ENCODE results near the gene BICRA. TPM values are rescaled to one million over a fixed set of nuclear protein-coding genes. Genes with fewer than 3 reads are reported as not detected.
A peak's percentile ranks its signal among the peaks of the same experiment; 100 is the strongest.

BICRA gene
- total and polyA plus RNA-seq, 9 of the 15 experiments (the other 6 are each of a cell fraction or from before 2014, with no cell fraction given): 0.01 to 8.8 (median 1.2) TPM

DNA sequence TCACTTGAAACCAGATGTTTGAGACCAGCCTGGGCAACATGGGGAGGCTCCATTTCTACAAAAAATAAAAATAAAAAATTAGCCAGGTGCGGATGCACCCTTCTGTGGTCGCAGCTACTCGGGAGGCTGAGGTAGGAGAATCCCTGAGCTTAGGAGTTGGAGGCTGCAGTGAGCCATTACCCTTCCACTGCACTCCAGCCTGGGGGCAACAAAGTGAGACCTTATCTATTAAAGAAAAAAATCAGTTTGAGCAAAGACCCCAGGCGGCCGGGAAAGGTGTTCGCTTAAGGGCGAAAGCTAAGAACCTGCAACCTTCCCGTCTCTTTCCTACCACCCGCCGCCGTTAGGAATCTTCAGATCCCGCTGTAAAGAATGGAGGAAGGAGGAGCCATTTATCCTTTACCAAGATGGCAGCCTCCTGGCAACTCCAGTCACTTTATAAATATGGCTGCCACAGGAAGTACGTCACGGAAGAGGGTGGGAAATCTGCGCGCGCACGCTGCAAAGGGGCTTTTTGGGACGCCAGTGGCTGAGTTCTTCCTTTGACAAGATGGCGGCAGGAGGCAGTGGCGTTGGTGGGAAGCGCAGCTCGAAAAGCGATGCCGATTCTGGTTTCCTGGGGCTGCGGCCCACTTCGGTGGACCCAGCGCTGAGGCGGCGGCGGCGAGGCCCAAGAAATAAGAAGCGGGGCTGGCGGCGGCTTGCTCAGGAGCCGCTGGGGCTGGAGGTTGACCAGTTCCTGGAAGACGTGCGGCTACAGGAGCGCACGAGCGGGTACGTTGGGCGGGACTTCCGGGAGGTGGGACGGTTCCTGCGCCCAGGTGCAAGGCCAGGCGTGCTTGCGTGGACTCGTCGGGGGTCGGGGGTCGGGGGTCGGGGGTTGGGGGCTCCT is 136.3 kb downstream of the BICRA start, which contains the start of gene NOP53 (continued):
- TF ChIP-seq, protein P1, sequence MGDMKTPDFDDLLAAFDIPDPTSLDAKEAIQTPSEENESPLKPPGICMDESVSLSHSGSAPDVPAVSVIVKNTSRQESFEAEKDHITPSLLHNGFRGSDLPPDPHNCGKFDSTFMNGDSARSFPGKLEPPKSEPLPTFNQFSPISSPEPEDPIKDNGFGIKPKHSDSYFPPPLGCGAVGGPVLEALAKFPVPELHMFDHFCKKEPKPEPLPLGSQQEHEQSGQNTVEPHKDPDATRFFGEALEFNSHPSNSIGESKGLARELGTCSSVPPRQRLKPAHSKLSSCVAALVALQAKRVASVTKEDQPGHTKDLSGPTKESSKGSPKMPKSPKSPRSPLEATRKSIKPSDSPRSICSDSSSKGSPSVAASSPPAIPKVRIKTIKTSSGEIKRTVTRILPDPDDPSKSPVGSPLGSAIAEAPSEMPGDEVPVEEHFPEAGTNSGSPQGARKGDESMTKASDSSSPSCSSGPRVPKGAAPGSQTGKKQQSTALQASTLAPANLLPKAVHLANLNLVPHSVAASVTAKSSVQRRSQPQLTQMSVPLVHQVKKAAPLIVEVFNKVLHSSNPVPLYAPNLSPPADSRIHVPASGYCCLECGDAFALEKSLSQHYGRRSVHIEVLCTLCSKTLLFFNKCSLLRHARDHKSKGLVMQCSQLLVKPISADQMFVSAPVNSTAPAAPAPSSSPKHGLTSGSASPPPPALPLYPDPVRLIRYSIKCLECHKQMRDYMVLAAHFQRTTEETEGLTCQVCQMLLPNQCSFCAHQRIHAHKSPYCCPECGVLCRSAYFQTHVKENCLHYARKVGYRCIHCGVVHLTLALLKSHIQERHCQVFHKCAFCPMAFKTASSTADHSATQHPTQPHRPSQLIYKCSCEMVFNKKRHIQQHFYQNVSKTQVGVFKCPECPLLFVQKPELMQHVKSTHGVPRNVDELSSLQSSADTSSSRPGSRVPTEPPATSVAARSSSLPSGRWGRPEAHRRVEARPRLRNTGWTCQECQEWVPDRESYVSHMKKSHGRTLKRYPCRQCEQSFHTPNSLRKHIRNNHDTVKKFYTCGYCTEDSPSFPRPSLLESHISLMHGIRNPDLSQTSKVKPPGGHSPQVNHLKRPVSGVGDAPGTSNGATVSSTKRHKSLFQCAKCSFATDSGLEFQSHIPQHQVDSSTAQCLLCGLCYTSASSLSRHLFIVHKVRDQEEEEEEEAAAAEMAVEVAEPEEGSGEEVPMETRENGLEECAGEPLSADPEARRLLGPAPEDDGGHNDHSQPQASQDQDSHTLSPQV (IDR thresholded peaks at IDR 0.05): peak; percentile 51; the same call in 1 of the 2 replicates
- TF ChIP-seq, protein P2, sequence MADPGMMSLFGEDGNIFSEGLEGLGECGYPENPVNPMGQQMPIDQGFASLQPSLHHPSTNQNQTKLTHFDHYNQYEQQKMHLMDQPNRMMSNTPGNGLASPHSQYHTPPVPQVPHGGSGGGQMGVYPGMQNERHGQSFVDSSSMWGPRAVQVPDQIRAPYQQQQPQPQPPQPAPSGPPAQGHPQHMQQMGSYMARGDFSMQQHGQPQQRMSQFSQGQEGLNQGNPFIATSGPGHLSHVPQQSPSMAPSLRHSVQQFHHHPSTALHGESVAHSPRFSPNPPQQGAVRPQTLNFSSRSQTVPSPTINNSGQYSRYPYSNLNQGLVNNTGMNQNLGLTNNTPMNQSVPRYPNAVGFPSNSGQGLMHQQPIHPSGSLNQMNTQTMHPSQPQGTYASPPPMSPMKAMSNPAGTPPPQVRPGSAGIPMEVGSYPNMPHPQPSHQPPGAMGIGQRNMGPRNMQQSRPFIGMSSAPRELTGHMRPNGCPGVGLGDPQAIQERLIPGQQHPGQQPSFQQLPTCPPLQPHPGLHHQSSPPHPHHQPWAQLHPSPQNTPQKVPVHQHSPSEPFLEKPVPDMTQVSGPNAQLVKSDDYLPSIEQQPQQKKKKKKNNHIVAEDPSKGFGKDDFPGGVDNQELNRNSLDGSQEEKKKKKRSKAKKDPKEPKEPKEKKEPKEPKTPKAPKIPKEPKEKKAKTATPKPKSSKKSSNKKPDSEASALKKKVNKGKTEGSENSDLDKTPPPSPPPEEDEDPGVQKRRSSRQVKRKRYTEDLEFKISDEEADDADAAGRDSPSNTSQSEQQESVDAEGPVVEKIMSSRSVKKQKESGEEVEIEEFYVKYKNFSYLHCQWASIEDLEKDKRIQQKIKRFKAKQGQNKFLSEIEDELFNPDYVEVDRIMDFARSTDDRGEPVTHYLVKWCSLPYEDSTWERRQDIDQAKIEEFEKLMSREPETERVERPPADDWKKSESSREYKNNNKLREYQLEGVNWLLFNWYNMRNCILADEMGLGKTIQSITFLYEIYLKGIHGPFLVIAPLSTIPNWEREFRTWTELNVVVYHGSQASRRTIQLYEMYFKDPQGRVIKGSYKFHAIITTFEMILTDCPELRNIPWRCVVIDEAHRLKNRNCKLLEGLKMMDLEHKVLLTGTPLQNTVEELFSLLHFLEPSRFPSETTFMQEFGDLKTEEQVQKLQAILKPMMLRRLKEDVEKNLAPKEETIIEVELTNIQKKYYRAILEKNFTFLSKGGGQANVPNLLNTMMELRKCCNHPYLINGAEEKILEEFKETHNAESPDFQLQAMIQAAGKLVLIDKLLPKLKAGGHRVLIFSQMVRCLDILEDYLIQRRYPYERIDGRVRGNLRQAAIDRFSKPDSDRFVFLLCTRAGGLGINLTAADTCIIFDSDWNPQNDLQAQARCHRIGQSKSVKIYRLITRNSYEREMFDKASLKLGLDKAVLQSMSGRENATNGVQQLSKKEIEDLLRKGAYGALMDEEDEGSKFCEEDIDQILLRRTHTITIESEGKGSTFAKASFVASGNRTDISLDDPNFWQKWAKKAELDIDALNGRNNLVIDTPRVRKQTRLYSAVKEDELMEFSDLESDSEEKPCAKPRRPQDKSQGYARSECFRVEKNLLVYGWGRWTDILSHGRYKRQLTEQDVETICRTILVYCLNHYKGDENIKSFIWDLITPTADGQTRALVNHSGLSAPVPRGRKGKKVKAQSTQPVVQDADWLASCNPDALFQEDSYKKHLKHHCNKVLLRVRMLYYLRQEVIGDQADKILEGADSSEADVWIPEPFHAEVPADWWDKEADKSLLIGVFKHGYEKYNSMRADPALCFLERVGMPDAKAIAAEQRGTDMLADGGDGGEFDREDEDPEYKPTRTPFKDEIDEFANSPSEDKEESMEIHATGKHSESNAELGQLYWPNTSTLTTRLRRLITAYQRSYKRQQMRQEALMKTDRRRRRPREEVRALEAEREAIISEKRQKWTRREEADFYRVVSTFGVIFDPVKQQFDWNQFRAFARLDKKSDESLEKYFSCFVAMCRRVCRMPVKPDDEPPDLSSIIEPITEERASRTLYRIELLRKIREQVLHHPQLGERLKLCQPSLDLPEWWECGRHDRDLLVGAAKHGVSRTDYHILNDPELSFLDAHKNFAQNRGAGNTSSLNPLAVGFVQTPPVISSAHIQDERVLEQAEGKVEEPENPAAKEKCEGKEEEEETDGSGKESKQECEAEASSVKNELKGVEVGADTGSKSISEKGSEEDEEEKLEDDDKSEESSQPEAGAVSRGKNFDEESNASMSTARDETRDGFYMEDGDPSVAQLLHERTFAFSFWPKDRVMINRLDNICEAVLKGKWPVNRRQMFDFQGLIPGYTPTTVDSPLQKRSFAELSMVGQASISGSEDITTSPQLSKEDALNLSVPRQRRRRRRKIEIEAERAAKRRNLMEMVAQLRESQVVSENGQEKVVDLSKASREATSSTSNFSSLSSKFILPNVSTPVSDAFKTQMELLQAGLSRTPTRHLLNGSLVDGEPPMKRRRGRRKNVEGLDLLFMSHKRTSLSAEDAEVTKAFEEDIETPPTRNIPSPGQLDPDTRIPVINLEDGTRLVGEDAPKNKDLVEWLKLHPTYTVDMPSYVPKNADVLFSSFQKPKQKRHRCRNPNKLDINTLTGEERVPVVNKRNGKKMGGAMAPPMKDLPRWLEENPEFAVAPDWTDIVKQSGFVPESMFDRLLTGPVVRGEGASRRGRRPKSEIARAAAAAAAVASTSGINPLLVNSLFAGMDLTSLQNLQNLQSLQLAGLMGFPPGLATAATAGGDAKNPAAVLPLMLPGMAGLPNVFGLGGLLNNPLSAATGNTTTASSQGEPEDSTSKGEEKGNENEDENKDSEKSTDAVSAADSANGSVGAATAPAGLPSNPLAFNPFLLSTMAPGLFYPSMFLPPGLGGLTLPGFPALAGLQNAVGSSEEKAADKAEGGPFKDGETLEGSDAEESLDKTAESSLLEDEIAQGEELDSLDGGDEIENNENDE (IDR thresholded peaks at IDR 0.05; ENCODE audit: low read depth, low read length): no peak
- TF ChIP-seq RNF2 (IDR thresholded peaks at IDR 0.05): no peak
- TF ChIP-seq ZZZ3 (IDR thresholded peaks at IDR 0.05): no peak
- TF ChIP-seq RFX5 (IDR thresholded peaks at IDR 0.05; ENCODE audit: low read depth, low read length): no peak
- TF ChIP-seq, protein P3, sequence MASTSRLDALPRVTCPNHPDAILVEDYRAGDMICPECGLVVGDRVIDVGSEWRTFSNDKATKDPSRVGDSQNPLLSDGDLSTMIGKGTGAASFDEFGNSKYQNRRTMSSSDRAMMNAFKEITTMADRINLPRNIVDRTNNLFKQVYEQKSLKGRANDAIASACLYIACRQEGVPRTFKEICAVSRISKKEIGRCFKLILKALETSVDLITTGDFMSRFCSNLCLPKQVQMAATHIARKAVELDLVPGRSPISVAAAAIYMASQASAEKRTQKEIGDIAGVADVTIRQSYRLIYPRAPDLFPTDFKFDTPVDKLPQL (IDR thresholded peaks at IDR 0.05; ENCODE audit: extremely low read depth, insufficient read length): peak; percentile 66
- no peak for TF ChIP-seq ZNF780A (CRISPR knock-in tag; IDR thresholded peaks at IDR 0.05)
- TF ChIP-seq ZNF79 (CRISPR knock-in tag; IDR thresholded peaks at IDR 0.05; ENCODE audit: low read depth): no peak
- no peak for TF ChIP-seq CAMTA2 (CRISPR knock-in tag; conservative IDR thresholded peaks at IDR 0.05)
- TF ChIP-seq NCOA1 (IDR thresholded peaks at IDR 0.05; ENCODE audit: low read depth): no peak

Data from K562 (cell line).